Lower leg skin (tissue), 3 donors: ENCODE measurements around the gene REX1BD.

Experiments
- CTCF ChIP-seq, 3 donors: fragments of 450-650 bp; IDR thresholded peaks; one replicate each; pipeline ENCODE4 v1.5.1; 2016; ENCODE audit warnings: antibody characterized with exemption in 3 of 3, mild to moderate bottlenecking in 3 of 3, moderate library complexity in 2 of 3
- POLR2A ChIP-seq, 2 donors: fragments of 450-650 bp; IDR thresholded peaks; one replicate each; pipeline ENCODE4 v1.6.1; 2016 to 2017; ENCODE audit warnings: antibody characterized with exemption in 2 of 2, mild to moderate bottlenecking in 1 of 2, moderate library complexity in 1 of 2

GRCh38 chr19:18603255-18603957, 14.8 kb downstream of the REX1BD start:
- TF ChIP-seq CTCF (IDR thresholded peaks at IDR 0.05) (no peak), POLR2A (IDR thresholded peaks at IDR 0.05) (no peak)
